ENCODE results near the gene SPINK6. TPM values are rescaled to one million over a fixed set of nuclear protein-coding genes. Genes with fewer than 3 reads are reported as not detected.

Gene SPINK6
- total RNA-seq (not detected), polyA plus RNA-seq (not detected), total RNA-seq (not detected)

- no peak within 1 kb of the TSS for H3K27ac ChIP-seq (ENCODE audit: low read depth, low read length)
- Mint-ChIP-seq H3K27ac (no peak within 1 kb of the TSS), H3K36me3 (no peaks in the 10 kb centered on the region), H3K27me3 (peaks cover 0 to 21% (median 11%) of the 10 kb centered on the region in 5 donors), H3K9me3 (peaks cover 0 to 3% (median 0%) of the 10 kb centered on the region in 11 donors), H3K4me1 (peaks cover 0 to 5% (median 0%) of the 10 kb centered on the region in 7 donors), H3K4me3 (no peak within 1 kb of the TSS)
- intact Hi-C loops (cut with micrococcal nuclease), result no loop called here
- no peaks in the 10 kb centered on the region for H3K27me3 ChIP-seq (ENCODE audit: control insufficient read depth in 2 of 2, insufficient read depth in 2 of 2, low read length in 2 of 2)
- no peak within 1 kb of the TSS for H3K4me3 ChIP-seq (ENCODE audit: low read length)
- no peak for DNase-seq
- no peaks in the 10 kb centered on the region for H3K4me1 ChIP-seq (ENCODE audit: control insufficient read depth in 2 of 2, insufficient read depth in 2 of 2, low read length in 2 of 2)
- H3K36me3 ChIP-seq (ENCODE audit: control insufficient read depth in 2 of 3, insufficient read depth in 3 of 3, low read length in 3 of 3), result no peaks in the 10 kb centered on the region
- no peak for ATAC-seq
- CTCF ChIA-PET, result interaction anchor here (0.6 kb wide), 1 partner anchor 257 kb away, joined by 3 read pairs; no protein-coding TSS in a partner anchor
- POLR2A ChIA-PET, result no interaction called here
- H3K9me3 ChIP-seq (ENCODE audit: control insufficient read depth in 2 of 3, low read length in 3 of 3), result no peaks in the 10 kb centered on the region
Measured at GRCh38 chr5:148202531-148203203, at the start of gene SPINK6. TSS of gene SPINK6 (plus strand) at chr5:148203042. CDS start at chr5:148203097, 55 bp downstream.

DNA sequence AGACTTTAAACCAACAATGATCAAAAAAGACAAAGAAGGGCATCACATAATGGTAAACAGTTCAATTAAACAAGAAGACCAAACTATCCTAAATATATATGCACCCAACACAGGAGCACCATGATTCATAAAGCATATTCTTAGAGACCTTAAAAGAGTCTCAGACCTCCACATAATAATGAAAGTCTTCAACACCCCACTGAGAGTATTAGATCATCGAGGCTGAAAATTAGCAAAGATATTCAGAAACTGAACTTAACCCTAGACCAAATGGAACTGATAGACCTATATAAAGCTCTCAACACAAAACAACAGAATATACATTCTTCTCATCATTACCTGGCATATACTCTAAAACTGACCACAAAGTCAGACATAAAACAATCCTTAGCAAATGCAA, 46.2 kb upstream of the SPINK6 start:
- ChIA-PET CTCF (interaction anchor here (0.6 kb wide), 1 partner anchor 626 kb away, joined by 4 read pairs; no protein-coding TSS in a partner anchor), POLR2A (no interaction called here)
- ATAC-seq, result no peak

GRCh38 chr5:148162038-148162437, 40.8 kb upstream of the SPINK6 start:
- H3K4me3 ChIP-seq (ENCODE audit: low read length), result no peak overlapping the region
- CTCF ChIA-PET, result no interaction called here

More for the DNA sequence above, 46.2 kb upstream of the SPINK6 start:
- Mint-ChIP-seq H3K27me3 (peaks cover 0 to 10% (median 6%) of the 10 kb centered on the region in 5 donors), H3K4me1 (no peaks in the 10 kb centered on the region), H3K4me3 (no peak overlapping the region), H3K9me3 (peaks cover 0 to 7% (median 5%) of the 10 kb centered on the region in 11 donors), H3K36me3 (no peaks in the 10 kb centered on the region), H3K27ac (no peak overlapping the region)
- no peaks in the 10 kb centered on the region for H3K36me3 ChIP-seq (ENCODE audit: control insufficient read depth in 2 of 3, insufficient read depth in 3 of 3, low read length in 3 of 3)
- H3K27me3 ChIP-seq (ENCODE audit: control insufficient read depth in 2 of 2, insufficient read depth in 2 of 2, low read length in 2 of 2), result no peaks in the 10 kb centered on the region
- no peaks in the 10 kb centered on the region for H3K4me1 ChIP-seq (ENCODE audit: control insufficient read depth in 2 of 2, insufficient read depth in 2 of 2, low read length in 2 of 2)
- H3K4me3 ChIP-seq (ENCODE audit: low read length), result no peak overlapping the region
- no peak overlapping the region for H3K27ac ChIP-seq (ENCODE audit: low read depth, low read length)
- H3K9me3 ChIP-seq (ENCODE audit: control insufficient read depth in 2 of 3, low read length in 3 of 3), result no peaks in the 10 kb centered on the region
- intact Hi-C loops (cut with micrococcal nuclease), result no loop called here
- DNase-seq, result no peak

DNA sequence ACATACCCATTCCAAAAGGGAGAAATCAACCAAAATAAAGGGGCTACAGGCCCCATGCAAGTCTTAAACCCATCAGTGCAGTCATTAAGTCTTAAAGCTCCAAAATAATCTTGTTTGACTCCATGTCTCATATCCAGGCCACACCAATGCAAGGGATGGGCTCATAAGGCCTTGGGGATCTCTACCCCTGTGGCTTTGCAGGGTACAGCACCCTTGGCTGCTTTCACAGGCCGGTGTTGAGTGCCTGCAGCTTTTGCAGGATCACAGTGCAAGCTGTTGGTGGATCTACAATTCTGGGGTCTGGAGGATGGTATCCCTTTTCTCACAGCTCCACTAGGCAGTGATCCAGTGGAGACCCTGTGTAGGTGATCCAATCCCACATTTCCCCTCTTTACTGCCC, 39.5 kb upstream of the SPINK6 start:
- Histone ChIP-seq H3K9me3 (ENCODE audit: control insufficient read depth in 2 of 3, low read length in 3 of 3) (no peaks in the 10 kb centered on the region), H3K27me3 (ENCODE audit: control insufficient read depth in 2 of 2, insufficient read depth in 2 of 2, low read length in 2 of 2) (no peaks in the 10 kb centered on the region), H3K27ac (ENCODE audit: low read depth, low read length) (no peak overlapping the region), H3K4me3 (ENCODE audit: low read length) (no peak overlapping the region), H3K4me1 (ENCODE audit: control insufficient read depth in 2 of 2, insufficient read depth in 2 of 2, low read length in 2 of 2) (no peaks in the 10 kb centered on the region), H3K36me3 (ENCODE audit: control insufficient read depth in 2 of 3, insufficient read depth in 3 of 3, low read length in 3 of 3) (no peaks in the 10 kb centered on the region)
- no peak overlapping the region for H3K27ac Mint-ChIP-seq
- no peak overlapping the region for H3K4me3 Mint-ChIP-seq
- H3K36me3 Mint-ChIP-seq, result no peaks in the 10 kb centered on the region
- ChIA-PET CTCF (no interaction called here), POLR2A (no interaction called here)
- H3K4me1 Mint-ChIP-seq, result no peaks in the 10 kb centered on the region
- no peak for ATAC-seq
- H3K27me3 Mint-ChIP-seq, result peaks cover 0 to 5% (median 3%) of the 10 kb centered on the region in 5 donors
- intact Hi-C loops (cut with micrococcal nuclease), result no loop called here
- peaks cover 0 to 3% (median 0%) of the 10 kb centered on the region in 11 donors for H3K9me3 Mint-ChIP-seq
- DNase-seq, result no peak

More at GRCh38 chr5:148162038-148162437, 40.8 kb upstream of the SPINK6 start:
- Mint-ChIP-seq H3K27me3 (peaks cover 0 to 5% (median 0%) of the 10 kb centered on the region in 5 donors), H3K27ac (no peak overlapping the region), H3K36me3 (no peaks in the 10 kb centered on the region), H3K4me3 (no peak overlapping the region), H3K4me1 (no peaks in the 10 kb centered on the region), H3K9me3 (peaks cover 0 to 3% (median 0%) of the 10 kb centered on the region in 11 donors)
- POLR2A ChIA-PET, result no interaction called here
- intact Hi-C loops (cut with micrococcal nuclease), result no loop called here
- no peak for ATAC-seq
- no peaks in the 10 kb centered on the region for H3K9me3 ChIP-seq (ENCODE audit: control insufficient read depth in 2 of 3, low read length in 3 of 3)
- H3K27ac ChIP-seq (ENCODE audit: low read depth, low read length), result no peak overlapping the region
- H3K4me1 ChIP-seq (ENCODE audit: control insufficient read depth in 2 of 2, insufficient read depth in 2 of 2, low read length in 2 of 2), result no peaks in the 10 kb centered on the region
- H3K36me3 ChIP-seq (ENCODE audit: control insufficient read depth in 2 of 3, insufficient read depth in 3 of 3, low read length in 3 of 3), result no peaks in the 10 kb centered on the region
- DNase-seq, result no peak
- H3K27me3 ChIP-seq (ENCODE audit: control insufficient read depth in 2 of 2, insufficient read depth in 2 of 2, low read length in 2 of 2), result no peaks in the 10 kb centered on the region

DNA sequence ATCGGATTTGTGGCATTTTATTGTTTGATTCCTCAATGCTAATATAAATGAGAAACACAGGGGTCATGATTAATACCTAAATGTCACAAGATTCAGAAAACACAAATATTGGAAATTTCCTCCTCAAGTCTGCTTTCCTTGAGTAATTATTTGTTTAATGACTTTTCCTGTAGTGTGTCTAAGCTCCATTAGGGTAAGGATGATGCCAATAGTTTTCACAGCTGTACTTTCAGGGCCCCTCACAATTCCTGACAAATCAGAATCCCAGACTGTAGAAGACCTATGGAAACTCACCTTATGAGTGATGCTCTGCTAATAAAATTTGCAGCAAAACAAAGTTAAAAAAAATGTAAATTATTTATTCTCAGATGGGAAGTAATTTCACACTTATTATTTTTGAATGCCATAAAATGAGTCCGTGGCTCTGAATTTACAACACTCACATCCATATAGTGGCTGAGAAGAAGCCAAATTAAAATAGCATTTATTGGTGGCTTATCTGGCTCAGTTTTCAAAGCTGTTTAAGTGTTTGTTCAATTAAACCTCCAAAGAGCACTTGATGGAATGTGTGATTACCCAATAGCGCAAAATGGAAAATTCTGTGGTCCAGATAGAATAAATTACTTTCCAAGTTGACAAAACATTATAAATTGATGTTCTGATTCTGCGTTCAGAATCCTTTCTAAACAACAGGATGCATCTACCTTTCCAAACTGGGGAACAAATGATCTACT, 36.1 kb upstream of the SPINK6 start:
- Mint-ChIP-seq H3K36me3 (no peaks in the 10 kb centered on the region), H3K27ac (no peak overlapping the region), H3K27me3 (peaks cover 0 to 7% (median 5%) of the 10 kb centered on the region in 5 donors), H3K9me3 (peaks cover 0 to 3% (median 0%) of the 10 kb centered on the region in 11 donors), H3K4me1 (no peaks in the 10 kb centered on the region), H3K4me3 (no peak overlapping the region)
- Histone ChIP-seq H3K27me3 (ENCODE audit: control insufficient read depth in 2 of 2, insufficient read depth in 2 of 2, low read length in 2 of 2) (no peaks in the 10 kb centered on the region), H3K27ac (ENCODE audit: low read depth, low read length) (no peak overlapping the region), H3K4me1 (ENCODE audit: control insufficient read depth in 2 of 2, insufficient read depth in 2 of 2, low read length in 2 of 2) (no peaks in the 10 kb centered on the region), H3K4me3 (ENCODE audit: low read length) (no peak overlapping the region), H3K9me3 (ENCODE audit: control insufficient read depth in 2 of 3, low read length in 3 of 3) (no peaks in the 10 kb centered on the region), H3K36me3 (ENCODE audit: control insufficient read depth in 2 of 3, insufficient read depth in 3 of 3, low read length in 3 of 3) (no peaks in the 10 kb centered on the region)
- CTCF ChIA-PET, result no interaction called here
- intact Hi-C loops (cut with micrococcal nuclease), result no loop called here
- POLR2A ChIA-PET, result no interaction called here
- ATAC-seq, result no peak
- DNase-seq, result no peak

DNA sequence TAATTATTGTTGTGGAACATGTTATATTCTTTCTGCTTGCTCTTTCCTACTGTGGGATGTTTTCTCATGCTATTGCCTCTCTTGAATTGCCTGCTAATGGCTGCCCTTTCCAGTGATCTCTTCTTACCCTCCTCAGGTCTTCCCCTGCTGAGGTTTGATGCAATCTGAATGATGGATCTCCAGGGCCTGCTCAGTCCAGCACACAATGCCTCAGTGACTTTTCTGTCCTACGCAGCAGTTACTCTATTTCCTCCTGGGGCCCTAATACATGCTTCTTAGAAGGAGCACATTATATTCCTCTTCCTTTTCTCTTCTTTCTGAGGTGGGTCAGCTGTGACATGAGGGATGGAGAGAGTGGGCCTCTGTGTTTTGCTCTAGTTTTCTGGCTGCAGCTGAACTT, 34.6 kb upstream of the SPINK6 start, which contains the start of gene SPINK14:
SPINK14 (plus strand) TSS at position 301 of the 400 bp plus-strand sequence. CDS start 1,187 bp downstream, outside the sequence.
- Mint-ChIP-seq H3K27me3 (peaks cover 0 to 10% (median 7%) of the 10 kb centered on the region in 5 donors), H3K9me3 (peaks cover 0 to 3% (median 0%) of the 10 kb centered on the region in 11 donors), H3K4me1 (no peaks in the 10 kb centered on the region), H3K27ac (no peak within 1 kb of the TSS), H3K4me3 (no peak within 1 kb of the TSS), H3K36me3 (no peaks in the 10 kb centered on the region)
- intact Hi-C loops (cut with micrococcal nuclease), result no loop called here
- ChIA-PET POLR2A (no interaction called here), CTCF (no interaction called here)
- ATAC-seq (no peak), DNase-seq (no peak)
- Histone ChIP-seq H3K4me1 (ENCODE audit: control insufficient read depth in 2 of 2, insufficient read depth in 2 of 2, low read length in 2 of 2) (no peaks in the 10 kb centered on the region), H3K27ac (ENCODE audit: low read depth, low read length) (no peak within 1 kb of the TSS), H3K36me3 (ENCODE audit: control insufficient read depth in 2 of 3, insufficient read depth in 3 of 3, low read length in 3 of 3) (no peaks in the 10 kb centered on the region), H3K9me3 (ENCODE audit: control insufficient read depth in 2 of 3, low read length in 3 of 3) (no peaks in the 10 kb centered on the region), H3K4me3 (ENCODE audit: low read length) (no peak within 1 kb of the TSS), H3K27me3 (ENCODE audit: control insufficient read depth in 2 of 2, insufficient read depth in 2 of 2, low read length in 2 of 2) (no peaks in the 10 kb centered on the region)
